Caco-2 (cell line): ENCODE data around the gene EPHB1. TPM values are rescaled to one million over a fixed set of nuclear protein-coding genes. Genes with fewer than 3 reads are reported as not detected.

Source experiments
- BruUV-seq: library from RNA; stranded (reverse); fragments of 400-500 nt; replicated peaks from 2 replicates; lab custom pipeline; 2021; lab: Mats Ljungman, UMichigan
- CTCF ChIA-PET: fragments of 300-600 bp; sonication (Branson Sonifier 250); formaldehyde crosslinking; loops from one replicate; lab custom pipeline; 2022; ENCODE audit warnings: antibody characterized with exemption; lab: Charles Lee
- POLR2A ChIA-PET: fragments of 300-600 bp; sonication (Branson Sonifier 250); formaldehyde crosslinking; loops from one replicate; lab custom pipeline; 2022; ENCODE audit warnings: antibody characterized with exemption; lab: Charles Lee
- DNase-seq, 2 experiments: peaks; one replicate each; pipeline versions ENCODE4 v3.0.0 to v3.0.0-alpha.2; 2020 to 2022
- H3K27me3 ChIP-seq: replicated peaks from 2 replicates; pipeline ENCODE4 v1.6.0; 2011; ENCODE audit warnings: low read length; ENCODE audit not compliant: control insufficient read depth, insufficient read depth
- H3K36me3 ChIP-seq: 2 replicates; pipeline ENCODE4 v1.5.1; 2011; ENCODE audit warnings: low read length; ENCODE audit not compliant: control insufficient read depth, insufficient read depth
- H3K4me1 ChIP-seq: fragments of 250-450 bp; sonication (Bioruptor Pico); 2 replicates; pipeline ENCODE4 v1.5.1; 2020; ENCODE audit warnings: mild to moderate bottlenecking
- H3K4me3 ChIP-seq: 2 replicates; pipeline ENCODE4 v1.5.1; 2011; ENCODE audit warnings: low read depth, mild to moderate bottlenecking, control low read depth, low read length
- H3K9me3 ChIP-seq: fragments of 250-450 bp; sonication (Bioruptor Pico); 2 replicates; pipeline ENCODE4 v1.5.1; 2020; ENCODE audit warnings: mild to moderate bottlenecking, moderate library complexity
- H3K27ac Mint-ChIP-seq: one replicate; pipeline ENCODE4 v1.8.0; 2022; ENCODE audit warnings: mixed read lengths; ENCODE audit not compliant: unreplicated experiment
- H3K27me3 Mint-ChIP-seq: one replicate; pipeline ENCODE4 v1.8.0; 2022; ENCODE audit warnings: mixed read lengths; ENCODE audit not compliant: insufficient read depth, unreplicated experiment
- H3K36me3 Mint-ChIP-seq: one replicate; pipeline ENCODE4 v1.8.0; 2022; ENCODE audit warnings: mild to moderate bottlenecking, mixed read lengths; ENCODE audit not compliant: insufficient read depth, unreplicated experiment
- H3K4me1 Mint-ChIP-seq: one replicate; pipeline ENCODE4 v1.8.0; 2022; ENCODE audit warnings: low read depth, mixed read lengths; ENCODE audit not compliant: unreplicated experiment
- H3K4me3 Mint-ChIP-seq: one replicate; pipeline ENCODE4 v1.8.0; 2022; ENCODE audit warnings: mild to moderate bottlenecking, moderate library complexity, mixed read lengths; ENCODE audit not compliant: unreplicated experiment
- H3K9me3 Mint-ChIP-seq: one replicate; pipeline ENCODE4 v1.8.0; 2022; ENCODE audit warnings: mixed read lengths; ENCODE audit not compliant: unreplicated experiment
- CTCF ChIP-seq, 2 experiments: fragments of 200-600 bp in 1 of 2; IDR thresholded peaks; 1 replicate in 1 of 2; 2 replicates in 1 of 2; pipeline versions ENCODE4 v1.5.1 to v1.8.0; 2011 to 2022; ENCODE audit warnings: antibody characterized with exemption in 1 of 2, control low read depth in 1 of 2, inconsistent platforms in 1 of 2, low read depth in 1 of 2, low read length in 1 of 2, mild to moderate bottlenecking in 1 of 2, moderate library complexity in 1 of 2; ENCODE audit not compliant: insufficient read depth in 1 of 2, severe bottlenecking in 1 of 2, unreplicated experiment in 1 of 2
- intact Hi-C: fragments of 100-400 bp; cut with micrococcal nuclease; formaldehyde crosslinking; loops from one replicate; pipeline ENCODE4 v1.10.0; 2022; ENCODE audit not compliant: unreplicated experiment
- total RNA-seq: library from RNA; stranded (reverse); gene quantifications from 2 replicates; pipeline ENCODE4 v1.2.3, GENCODE V29; 2022

Gene EPHB1
- total RNA-seq, 1 experiment from 2014 or later = 2.3 TPM

- POLR2A ChIA-PET = no interaction called here
Observed at GRCh38 chr3:134978658-134979057, 183.6 kb downstream of the EPHB1 start.

GRCh38 chr3:134985864-134986715 is 191.0 kb downstream of the EPHB1 start:
- Histone ChIP-seq H3K27me3 (no peaks in the 10 kb centered on the region), H3K4me1 (no peaks in the 10 kb centered on the region), H3K9me3 (no peaks in the 10 kb centered on the region), H3K4me3 (no peak overlapping the region), H3K36me3 (no peaks in the 10 kb centered on the region)
- TF ChIP-seq CTCF (IDR thresholded peaks at IDR 0.05; ENCODE audit: insufficient read depth in 1 of 2, low read depth in 1 of 2, low read length in 1 of 2, severe bottlenecking in 1 of 2, unreplicated experiment in 1 of 2) = no peak
- Mint-ChIP-seq H3K27ac (no peak overlapping the region), H3K36me3 (no peaks in the 10 kb centered on the region), H3K4me1 (no peaks in the 10 kb centered on the region), H3K27me3 (peaks cover 6% of the 10 kb centered on the region), H3K9me3 (no peaks in the 10 kb centered on the region), H3K4me3 (no peak overlapping the region)
- CTCF ChIA-PET = no interaction called here
- no peak for DNase-seq
- no TSS peak for BruUV-seq
- POLR2A ChIA-PET = no interaction called here
- intact Hi-C loops = no loop called here

More at GRCh38 chr3:134978658-134979057, 183.6 kb downstream of the EPHB1 start:
- H3K36me3 Mint-ChIP-seq = no peaks in the 10 kb centered on the region
- no peak overlapping the region for H3K4me3 Mint-ChIP-seq
- no peak overlapping the region for H3K4me3 ChIP-seq
- H3K4me1 Mint-ChIP-seq = no peaks in the 10 kb centered on the region
- no peaks in the 10 kb centered on the region for H3K4me1 ChIP-seq
- CTCF ChIA-PET = interaction anchor here (1.4 kb wide), 1 partner anchor 184 kb away, joined by 7 read pairs; the partner anchor contains the start of gene EPHB1
- TF ChIP-seq CTCF (IDR thresholded peaks at IDR 0.05; ENCODE audit: insufficient read depth in 1 of 2, low read depth in 1 of 2, low read length in 1 of 2, severe bottlenecking in 1 of 2, unreplicated experiment in 1 of 2) = no peak
- H3K27me3 Mint-ChIP-seq = peaks cover 17% of the 10 kb centered on the region
- no TSS peak for BruUV-seq
- H3K36me3 ChIP-seq = no peaks in the 10 kb centered on the region
- intact Hi-C loops = loop anchor here (10.0 kb wide), 1 partner anchor 184 kb away; the partner anchor contains the start of gene EPHB1
- H3K27ac Mint-ChIP-seq = no peak overlapping the region
- H3K9me3 ChIP-seq = no peaks in the 10 kb centered on the region
- DNase-seq = no peak
- H3K27me3 ChIP-seq = no peaks in the 10 kb centered on the region
- H3K9me3 Mint-ChIP-seq = no peaks in the 10 kb centered on the region

- Histone ChIP-seq H3K4me3 (no peak overlapping the region), H3K36me3 (no peaks in the 10 kb centered on the region), H3K27me3 (no peaks in the 10 kb centered on the region), H3K4me1 (no peaks in the 10 kb centered on the region), H3K9me3 (no peaks in the 10 kb centered on the region)
- Mint-ChIP-seq H3K36me3 (no peaks in the 10 kb centered on the region), H3K4me3 (no peak overlapping the region), H3K4me1 (no peaks in the 10 kb centered on the region), H3K9me3 (no peaks in the 10 kb centered on the region), H3K27me3 (peaks cover 3% of the 10 kb centered on the region), H3K27ac (no peak overlapping the region)
- intact Hi-C loops = no loop called here
- no peak for TF ChIP-seq CTCF (IDR thresholded peaks at IDR 0.05; ENCODE audit: insufficient read depth in 1 of 2, low read depth in 1 of 2, low read length in 1 of 2, severe bottlenecking in 1 of 2, unreplicated experiment in 1 of 2)
- ChIA-PET POLR2A (no interaction called here), CTCF (no interaction called here)
- DNase-seq = no peak
- BruUV-seq = no TSS peak
Observed at GRCh38 chr3:134988666-134989065, 193.6 kb downstream of the EPHB1 start.
